HG03095 (cell line): ENCODE data around the gene RTCA.
"Not testable (repeated sequence)": the region's sequence is repeated elsewhere in the genome, so short reads cannot be mapped to it uniquely, and the experiment has no call there.

Experiments used
- ATAC-seq: cut with Tn5 transposase; IDR thresholded peaks from one replicate; pipeline ENCODE4 v1.9.1; 2021; ENCODE audit warnings: moderate library complexity; ENCODE audit not compliant: unreplicated experiment

RTCA gene

GRCh38 chr1:100265931-100266740 is at the start of gene RTCA:
Gene RTCA (plus strand): TSS chr1:100266216. CDS start chr1:100266376, 160 bp downstream.
- peak; percentile 95 for ATAC-seq

DNA sequence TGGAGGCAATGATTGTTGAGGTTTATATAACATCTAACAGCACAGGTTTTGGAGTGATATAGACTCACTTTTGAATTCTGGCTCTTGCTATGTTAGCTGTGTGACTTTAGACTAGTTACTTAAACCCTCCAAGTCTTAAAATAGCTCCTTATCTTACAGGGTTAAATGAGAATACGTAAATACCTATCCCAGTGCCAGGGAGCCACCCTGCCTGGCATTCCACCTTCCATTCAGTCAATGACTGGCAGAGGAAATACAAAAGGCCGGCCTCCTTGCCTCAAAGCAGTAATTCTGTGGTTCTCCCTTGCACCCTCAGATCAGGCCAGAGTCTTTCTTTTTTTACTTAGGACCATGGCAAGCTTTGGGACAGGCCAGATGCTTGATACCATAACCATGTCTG is 48.2 kb upstream of the RTCA start:
- ATAC-seq = no peak

- no peak for ATAC-seq
Measured at GRCh38 chr1:100219457-100219856, 46.6 kb upstream of the RTCA start.

GRCh38 chr1:100219883-100220282 is 46.1 kb upstream of the RTCA start:
- ATAC-seq = no peak

- ATAC-seq = no peak
Measured at GRCh38 chr1:100222428-100222827, 43.6 kb upstream of the RTCA start.

GRCh38 chr1:100229681-100230443 is 36.2 kb upstream of the RTCA start:
- no peak for ATAC-seq

GRCh38 chr1:100230765-100231164 is 35.3 kb upstream of the RTCA start:
- no peak for ATAC-seq

DNA sequence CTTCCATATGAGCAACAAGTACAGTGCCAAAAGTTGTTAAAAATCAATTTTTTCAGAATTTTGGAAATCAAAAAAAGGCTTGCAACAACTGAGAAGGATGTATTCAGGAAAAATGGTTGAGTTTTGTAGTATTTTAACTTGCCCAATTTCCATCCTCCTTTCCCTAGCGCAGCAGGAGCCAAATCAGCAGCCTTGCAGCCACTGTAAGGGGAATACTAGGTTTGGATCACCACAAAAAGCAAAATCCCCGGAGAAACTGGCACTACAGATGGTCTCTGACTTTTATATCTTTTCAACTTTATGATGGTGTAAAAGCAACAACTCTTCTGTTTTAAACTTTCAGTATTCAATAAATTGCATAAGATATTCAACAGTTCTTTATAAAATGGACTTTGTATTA is 34.3 kb upstream of the RTCA start:
- no peak for ATAC-seq

- no peak for ATAC-seq
Measured at GRCh38 chr1:100232156-100232555, 33.9 kb upstream of the RTCA start.

GRCh38 chr1:100233566-100233965 is 32.5 kb upstream of the RTCA start:
- ATAC-seq = not testable (repeated sequence)

GRCh38 chr1:100234432-100234831 is 31.6 kb upstream of the RTCA start:
- no peak for ATAC-seq

GRCh38 chr1:100237091-100237490 is 28.9 kb upstream of the RTCA start:
- no peak for ATAC-seq

- ATAC-seq = no peak
Measured at GRCh38 chr1:100239961-100240360, 26.1 kb upstream of the RTCA start.

DNA sequence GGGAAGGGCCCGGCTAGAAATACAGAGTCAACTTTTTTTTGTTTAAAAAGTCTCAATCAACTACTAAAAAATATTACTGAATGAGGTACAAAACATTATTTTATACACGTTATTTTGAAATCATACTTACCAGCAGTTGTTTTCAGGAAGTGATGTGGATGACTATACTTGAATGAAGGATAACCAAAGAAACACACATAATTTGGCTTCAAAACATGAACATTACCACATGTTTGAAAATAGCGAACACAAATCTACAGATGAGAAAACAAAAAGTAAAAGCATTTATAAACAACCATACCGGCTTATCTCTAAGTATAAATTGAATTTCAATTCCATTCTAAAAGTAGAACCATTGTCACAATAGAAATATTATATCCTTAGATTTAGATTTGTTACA is 25.4 kb upstream of the RTCA start:
- no peak for ATAC-seq

GRCh38 chr1:100246738-100247137 is 19.3 kb upstream of the RTCA start:
- ATAC-seq = no peak

GRCh38 chr1:100249155-100249536 is 16.9 kb upstream of the RTCA start:
- ATAC-seq = no peak

GRCh38 chr1:100249537-100250257 is 16.3 kb upstream of the RTCA start, which contains the start of gene DBT:
Gene DBT (minus strand): TSS chr1:100249834. CDS start chr1:100249820, 14 bp downstream.
- peak; percentile 100 for ATAC-seq

- no peak for ATAC-seq
Measured at GRCh38 chr1:100250264-100250663, 15.8 kb upstream of the RTCA start.

GRCh38 chr1:100250807-100251206 is 15.2 kb upstream of the RTCA start:
- no peak for ATAC-seq

GRCh38 chr1:100252901-100253300 is 13.1 kb upstream of the RTCA start:
- ATAC-seq = no peak

GRCh38 chr1:100253552-100253951 is 12.5 kb upstream of the RTCA start:
- ATAC-seq = no peak
